SK-N-SH (cell line): ENCODE measurements around the gene CSPG4. TPM values are rescaled to one million over a fixed set of nuclear protein-coding genes. Genes with fewer than 3 reads are reported as not detected.
"Not testable (repeated sequence)": the region's sequence is repeated elsewhere in the genome, so short reads cannot be mapped to it uniquely, and the experiment has no call there.

Source experiments
- CTCF ChIA-PET: fragments of 300-600, 350-600 bp; formaldehyde crosslinking; extraction: SDS; loops from one replicate; lab custom pipeline; 2021; lab: Yijun Ruan, JAX
- POLR2A ChIA-PET: fragments of 350-600 bp; sonication (Branson Sonifier 250); formaldehyde crosslinking; extraction: SDS; loops from one replicate; lab custom pipeline; 2020; ENCODE audit warnings: antibody characterized with exemption, inconsistent platforms; lab: Yijun Ruan, JAX
- DNase-seq: peaks from one replicate; pipeline ENCODE4 v3.0.0; 2012
- H2AFZ ChIP-seq: fragments of 200-600 bp; sonication (generic); 2 replicates; pipeline ENCODE4 v1.8.1; 2016; ENCODE audit warnings: antibody characterized with exemption, mild to moderate bottlenecking, low read depth
- H3F3A ChIP-seq: fragments of 200-600 bp; sonication (generic); replicated peaks from 2 replicates; pipeline ENCODE3; 2016; ENCODE audit warnings: antibody characterized with exemption, mild to moderate bottlenecking; ENCODE audit not compliant: insufficient read depth
- H3K27ac ChIP-seq, 2 experiments: fragments of 200-500 bp in 1 of 2; fragments of 200-600 bp in 1 of 2; sonication (Bioruptor generic) in 1 of 2; sonication (generic), shearing (Covaris generic) in 1 of 2; 2 replicates each; pipeline versions ENCODE4 v1.5.1 to v1.6.1; 2014 to 2016; ENCODE audit warnings: low read depth in 2 of 2, inconsistent platforms in 1 of 2, low read length in 1 of 2, mild to moderate bottlenecking in 1 of 2, mixed read lengths in 1 of 2
- H3K27me3 ChIP-seq: fragments of 200-600 bp; sonication (generic), shearing (Covaris generic); 2 replicates; pipeline ENCODE4 v1.6.1; 2016; ENCODE audit warnings: mixed run types; ENCODE audit not compliant: insufficient read depth
- H3K36me3 ChIP-seq, 2 experiments: fragments of 200-500 bp in 1 of 2; fragments of 200-600 bp in 1 of 2; sonication (Bioruptor generic) in 1 of 2; sonication (generic) in 1 of 2; replicated peaks in 1 of 2; 2 replicates each; pipeline versions ENCODE3 to v1.5.1; 2014 to 2016; ENCODE audit warnings: low read length in 1 of 2, mild to moderate bottlenecking in 1 of 2; ENCODE audit not compliant: insufficient read depth in 2 of 2, control insufficient read depth in 1 of 2
- H3K4me1 ChIP-seq, 2 experiments: fragments of 200-500 bp in 1 of 2; fragments of 200-600 bp in 1 of 2; sonication (Bioruptor generic) in 1 of 2; sonication (generic), shearing (Covaris generic) in 1 of 2; 2 replicates each; pipeline versions ENCODE4 v1.5.1 to v1.6.1; 2014 to 2016; ENCODE audit warnings: low read depth in 1 of 2, low read length in 1 of 2, mixed run types in 1 of 2; ENCODE audit not compliant: insufficient read depth in 2 of 2, control insufficient read depth in 1 of 2
- H3K4me2 ChIP-seq: fragments of 200-600 bp; sonication (generic), shearing (Covaris generic); 2 replicates; pipeline ENCODE4 v1.6.1; 2017; ENCODE audit warnings: mixed run types
- H3K4me3 ChIP-seq, 2 experiments: fragments of 200-500 bp in 1 of 2; fragments of 200-600 bp in 1 of 2; sonication (Bioruptor generic) in 1 of 2; sonication (generic), shearing (Covaris generic) in 1 of 2; 2 replicates each; pipeline versions ENCODE4 v1.5.1 to v1.8.1; 2014 to 2016; ENCODE audit warnings: low read depth in 2 of 2, inconsistent platforms in 1 of 2, low read length in 1 of 2, mild to moderate bottlenecking in 1 of 2, mixed read lengths in 1 of 2, moderate library complexity in 1 of 2
- H3K79me2 ChIP-seq: fragments of 200-600 bp; sonication (generic); 2 replicates; pipeline ENCODE4 v1.8.1; 2017; ENCODE audit warnings: mild to moderate bottlenecking; ENCODE audit not compliant: insufficient read depth
- H3K9ac ChIP-seq: fragments of 200-600 bp; sonication (generic); 2 replicates; pipeline ENCODE4 v1.6.1; 2017; ENCODE audit warnings: mixed run types
- H3K9me2 ChIP-seq: fragments of 200-600 bp; sonication (generic); 2 replicates; pipeline ENCODE4 v1.6.1; 2017; ENCODE audit warnings: mixed run types
- H3K9me3 ChIP-seq: fragments of 200-600 bp; sonication (generic); 2 replicates; pipeline ENCODE4 v1.6.1; 2017; ENCODE audit warnings: mixed run types, mild to moderate bottlenecking, moderate library complexity
- H4K20me1 ChIP-seq: fragments of 200-600 bp; sonication (generic); 2 replicates; pipeline ENCODE4 v1.6.1; 2017; ENCODE audit warnings: mild to moderate bottlenecking, mixed run types; ENCODE audit not compliant: insufficient read depth
- CHD2 ChIP-seq: fragments of 150-350 bp; IDR thresholded peaks from 2 replicates; pipeline ENCODE4 v1.6.1; 2018; ENCODE audit warnings: low read length; ENCODE audit not compliant: partially characterized antibody
- GABPA ChIP-seq: IDR thresholded peaks from 2 replicates; pipeline ENCODE4 v1.4.0; 2012; ENCODE audit warnings: low read depth, mild to moderate bottlenecking
- POLR2AphosphoS5 ChIP-seq: IDR thresholded peaks from 2 replicates; pipeline ENCODE4 v1.6.1; 2012; ENCODE audit warnings: low read depth, low read length
- RXRA ChIP-seq: IDR thresholded peaks from 2 replicates; pipeline ENCODE4 v1.4.0; 2012; ENCODE audit warnings: low read depth, mild to moderate bottlenecking, borderline replicate concordance
- WGBS: methylation state at CpG from one replicate; pipeline ENCODE4 v1.1.6; 2017; ENCODE audit warnings: low lambda C conversion rate; 5-methylcytosine and 5-hydroxymethylcytosine counted together
- polyA plus RNA-seq, 3 experiments: library from polyadenylated mRNA; depleted of rRNA; stranded (reverse); fragments of >200 nt; gene quantifications; 2 replicates each; pipeline ENCODE4 v1.2.3, GENCODE V29; 2012

CSPG4 gene
- polyA plus RNA-seq, 1 of the 3 experiments (the other 2 are of a cell fraction): 0.35 TPM

DNA sequence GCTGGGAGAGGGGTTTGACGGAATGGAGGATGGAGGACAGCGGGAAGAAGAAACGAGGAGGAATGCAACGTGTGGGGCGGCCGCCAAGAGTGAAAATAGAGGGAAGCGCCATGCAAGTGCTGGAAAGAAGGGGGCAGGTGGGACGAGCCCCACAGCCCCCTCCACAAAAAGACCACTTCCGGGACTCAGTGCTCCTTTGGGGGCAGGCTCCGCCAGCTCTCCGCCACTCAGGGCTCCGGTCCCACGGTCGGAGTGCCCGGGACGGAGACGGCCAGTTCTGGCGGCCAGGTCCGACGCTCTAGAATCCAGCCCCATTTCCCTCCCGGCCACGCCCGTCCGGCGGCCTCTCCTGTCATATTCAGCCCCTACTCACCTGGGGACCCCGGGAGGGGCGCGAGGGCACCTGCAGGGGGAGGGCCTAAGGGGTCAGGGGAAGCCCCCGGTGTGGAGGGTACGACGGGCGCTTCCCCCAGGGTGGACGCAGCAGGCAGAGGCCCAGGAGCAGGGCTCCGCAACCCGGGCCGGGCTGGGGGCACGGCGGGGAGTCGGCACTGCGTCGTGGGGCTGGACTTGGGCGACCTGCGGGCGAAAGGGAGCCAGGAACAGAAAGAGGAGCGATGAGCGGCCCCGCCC lies 25.5 kb upstream of the CSPG4 start:
- Histone ChIP-seq H2AFZ (peak overlapping the region; percentile 99), H3K9me2 (no peaks in the 10 kb centered on the region), H3K9ac (peak overlapping the region; percentile 85), H3K4me1 (peaks cover 0 to 12% of the 10 kb centered on the region in 2 experiments; a peak in 1 of 4 replicates), H3K27me3 (no peaks in the 10 kb centered on the region), H3K9me3 (no peaks in the 10 kb centered on the region), H3K36me3 (no peaks in the 10 kb centered on the region), H4K20me1 (no peaks in the 10 kb centered on the region), H3K27ac (no peak overlapping the region; a peak in 1 of 4 replicates), H3K79me2 (no peaks in the 10 kb centered on the region), H3K4me2 (peak overlapping the region; percentile 100), H3F3A (no peaks in the 10 kb centered on the region), H3K4me3 (peak overlapping the region; percentile 86 to 94)
- 36% methylated on average over 9 of the region's 47 CpGs for WGBS
- ChIA-PET CTCF (interaction anchor here (0.9 to 2.0 kb wide), 6 partner anchors 13 to 69 kb away, joined by 3 to 7 read pairs (median 4); no protein-coding TSS in a partner anchor), POLR2A (interaction anchor here (0.9 to 1.0 kb wide), 2 partner anchors 14 to 44 kb away, joined by 3 to 5 read pairs; a partner anchor contains a TSS)
- no peak for DNase-seq
- TF ChIP-seq RXRA (no peak), POLR2AphosphoS5 (0 out of 2 replicates have a peak, but pooled peaks have one; percentile 39), GABPA (no peak)

DNA sequence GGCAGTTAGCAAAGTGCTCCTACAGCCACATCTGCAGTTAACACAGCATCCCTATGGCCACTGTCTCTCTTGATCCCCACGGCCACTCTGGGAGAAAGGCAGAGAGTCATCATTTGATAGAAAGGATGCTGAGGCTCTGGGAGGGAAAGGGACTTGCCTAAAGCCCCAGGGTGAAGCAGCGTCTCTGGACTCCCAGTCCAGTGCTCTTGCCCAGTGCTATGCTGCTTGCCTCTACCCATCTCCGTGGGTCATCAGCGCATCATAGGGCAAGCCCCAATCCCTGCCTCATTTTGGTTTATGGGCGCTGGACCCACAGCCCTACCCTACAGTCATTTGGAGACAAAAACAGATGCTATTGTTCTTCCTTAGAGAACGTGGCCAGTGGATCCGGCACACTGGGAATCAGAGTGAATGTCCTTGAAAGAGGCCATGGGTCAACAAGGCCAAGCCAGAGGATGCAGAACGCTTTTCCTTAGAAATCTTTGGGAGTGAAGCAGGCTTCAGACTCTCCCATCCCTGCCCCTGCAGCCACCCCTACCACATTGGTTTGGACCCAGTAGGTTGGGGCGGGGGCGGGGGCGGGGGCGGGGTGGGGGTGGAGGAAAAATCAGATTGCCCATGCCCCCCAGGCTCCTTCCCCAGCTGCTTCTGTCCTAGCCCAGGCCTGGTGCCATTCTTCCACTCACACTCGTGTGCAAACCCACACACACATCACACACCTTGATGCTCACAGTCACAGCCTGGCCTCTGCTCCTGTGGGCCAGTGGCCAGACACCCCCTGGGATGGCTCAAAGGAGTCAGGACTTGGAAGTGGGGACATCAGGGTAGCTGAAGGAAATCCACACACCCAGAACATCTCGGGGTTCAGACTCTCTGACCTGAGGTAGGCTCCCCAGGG lies 24.7 kb upstream of the CSPG4 start:
- peaks cover 0 to 14% of the 10 kb centered on the region in 2 experiments; a peak in 1 of 4 replicates for H3K4me1 ChIP-seq
- H3K27ac ChIP-seq, H3K9me2 ChIP-seq, H3K79me2 ChIP-seq, H3F3A ChIP-seq, DNase-seq, POLR2A ChIA-PET, H3K36me3 ChIP-seq, H3K27me3 ChIP-seq, H4K20me1 ChIP-seq, H3K9me3 ChIP-seq: not testable (repeated sequence)
- H3K9ac ChIP-seq: peak overlapping the region; percentile 85
- H2AFZ ChIP-seq: peak overlapping the region; percentile 99
- H3K4me2 ChIP-seq: peak overlapping the region; percentile 100
- WGBS: 81% methylated on average over 14 of the region's 14 CpGs
- H3K4me3 ChIP-seq: peak overlapping the region; percentile 86 to 94
- CTCF ChIA-PET: interaction anchor here (1.0 to 2.0 kb wide), 3 partner anchors 20 to 68 kb away, joined by 3 to 7 read pairs (median 3); no protein-coding TSS in a partner anchor

DNA sequence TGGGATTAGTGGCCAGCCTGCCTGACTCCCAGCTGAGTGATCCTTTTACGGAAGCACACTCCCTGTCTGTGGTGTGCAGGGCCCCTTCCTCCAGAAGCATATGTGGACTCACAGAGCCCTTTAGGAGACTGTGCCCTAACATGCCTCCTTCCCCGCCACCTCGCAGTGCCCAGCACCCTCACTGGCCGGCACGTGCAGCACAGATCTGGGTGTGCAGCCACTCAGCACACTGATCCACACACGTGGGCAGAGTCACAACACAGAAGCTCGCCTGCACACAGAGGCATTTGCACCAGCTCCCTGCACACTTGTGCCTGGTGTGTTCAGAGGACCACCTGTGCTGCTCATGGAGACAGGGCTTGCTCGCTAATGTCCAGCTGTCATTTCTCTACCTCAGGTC lies 23.6 kb upstream of the CSPG4 start:
- Histone ChIP-seq H3K4me2 (no peak overlapping the region), H3K27me3 (no peaks in the 10 kb centered on the region), H3K4me3 (no peak overlapping the region), H3K9ac (no peak overlapping the region), H3K9me3 (no peaks in the 10 kb centered on the region), H3F3A (no peaks in the 10 kb centered on the region), H3K79me2 (no peaks in the 10 kb centered on the region), H4K20me1 (no peaks in the 10 kb centered on the region), H3K36me3 (no peaks in the 10 kb centered on the region), H2AFZ (no peak overlapping the region), H3K27ac (no peak overlapping the region), H3K4me1 (peaks cover 0 to 14% of the 10 kb centered on the region in 2 experiments; a peak in 1 of 4 replicates), H3K9me2 (no peaks in the 10 kb centered on the region)
- DNase-seq: no peak
- TF ChIP-seq CHD2: no peak
- ChIA-PET CTCF (interaction anchor here (1.3 kb wide), 1 partner anchor 51 kb away, joined by 3 read pairs; no protein-coding TSS in a partner anchor), POLR2A (no interaction called here)
- WGBS: 100% methylated on average over 7 of the region's 8 CpGs

DNA sequence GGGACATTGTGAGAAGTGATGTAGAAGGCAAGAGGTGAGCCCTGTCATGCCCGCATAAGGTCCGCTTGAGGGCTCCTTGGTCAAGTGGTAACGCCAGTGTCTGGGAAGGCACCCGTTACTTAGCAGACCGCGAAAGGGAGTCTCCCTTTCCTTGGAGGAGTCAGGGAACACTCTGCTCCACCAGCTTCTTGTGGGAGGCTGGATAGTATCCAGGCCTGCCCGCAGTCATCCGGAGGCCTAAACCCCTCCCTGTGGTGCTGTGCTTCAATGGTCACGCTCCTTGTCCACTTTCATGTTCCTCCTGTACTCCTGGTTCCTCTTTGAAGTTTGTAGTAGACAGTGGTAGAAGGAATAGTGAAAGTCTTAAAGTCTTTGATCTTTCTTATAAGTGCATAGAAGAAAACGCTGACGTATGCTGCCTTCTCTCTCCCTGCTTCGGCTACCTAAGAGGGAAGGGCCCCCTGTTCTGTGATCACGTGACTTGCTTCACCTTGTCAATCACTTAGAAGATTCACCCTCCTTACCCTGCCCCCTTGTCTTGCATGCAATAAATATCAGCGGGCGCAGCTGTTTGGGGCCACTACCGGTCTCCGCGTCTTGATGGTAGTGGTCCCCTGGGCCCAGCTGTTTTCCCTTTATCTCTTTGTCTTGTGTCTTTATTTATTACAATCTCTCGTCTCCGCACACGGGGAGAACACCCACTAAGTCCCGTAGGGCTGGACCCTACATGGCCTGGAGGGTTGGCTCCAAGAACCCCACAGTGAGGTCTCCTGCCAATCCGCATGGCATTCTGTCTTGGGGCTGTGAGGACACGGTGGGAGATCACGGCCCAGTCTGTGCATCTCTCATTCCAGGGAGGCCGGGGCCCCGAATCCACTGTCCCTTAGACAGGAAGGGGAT lies 22.5 kb upstream of the CSPG4 start:
- H3K4me2 ChIP-seq, H3K9ac ChIP-seq, H3K9me2 ChIP-seq, H4K20me1 ChIP-seq, H3K79me2 ChIP-seq, H2AFZ ChIP-seq, H3K27me3 ChIP-seq, H3K9me3 ChIP-seq, H3F3A ChIP-seq, H3K4me3 ChIP-seq, H3K36me3 ChIP-seq, POLR2A ChIA-PET, DNase-seq, H3K27ac ChIP-seq: not testable (repeated sequence)
- CTCF ChIA-PET: interaction anchor here (0.9 to 7.2 kb wide), 4 partner anchors 11 to 52 kb away, joined by 3 to 77 read pairs (median 3); a partner anchor contains a TSS
- peaks cover 0 to 14% of the 10 kb centered on the region in 2 experiments; a peak in 1 of 4 replicates for H3K4me1 ChIP-seq
- 92% methylated on average over 25 of the region's 27 CpGs for WGBS
